Fibroblast of mammary gland (primary cell): Measurements from ENCODE around the gene SLC39A11.
A peak's percentile ranks its signal among the peaks of the same experiment; 100 is the strongest.

Experiments used
- DNase-seq: peaks from one replicate; pipeline ENCODE4 v3.0.0-alpha.2; 2010; ENCODE audit warnings: low read depth
- H3K4me3 ChIP-seq: 2 replicates; pipeline ENCODE4 v1.5.1; 2011; ENCODE audit warnings: low read depth, mild to moderate bottlenecking, low read length, moderate library complexity; ENCODE audit not compliant: control insufficient read depth
- CTCF ChIP-seq: conservative IDR thresholded peaks from 2 replicates; pipeline ENCODE4 v1.5.1; 2011; ENCODE audit warnings: low read depth, low read length, inconsistent platforms; ENCODE audit not compliant: control insufficient read depth, insufficient read depth

The SLC39A11 gene

GRCh38 chr17:72611172-72611571 lies 481.3 kb downstream of the SLC39A11 start:
- no peak for DNase-seq
- no peak for TF ChIP-seq CTCF
- no peak overlapping the region for H3K4me3 ChIP-seq

GRCh38 chr17:72609501-72609900 lies 483.0 kb downstream of the SLC39A11 start:
- peak; percentile 46 for DNase-seq
- no peak overlapping the region for H3K4me3 ChIP-seq
- no peak for TF ChIP-seq CTCF

GRCh38 chr17:72608436-72608835 lies 484.1 kb downstream of the SLC39A11 start:
- no peak for DNase-seq
- H3K4me3 ChIP-seq, result no peak overlapping the region
- TF ChIP-seq CTCF, result no peak

GRCh38 chr17:72606656-72607055 lies 485.8 kb downstream of the SLC39A11 start:
- H3K4me3 ChIP-seq, result no peak overlapping the region
- TF ChIP-seq CTCF, result no peak
- no peak for DNase-seq

- H3K4me3 ChIP-seq, result no peak overlapping the region
- no peak for DNase-seq
- TF ChIP-seq CTCF, result no peak
Measured at GRCh38 chr17:72605543-72605942, 486.9 kb downstream of the SLC39A11 start.

GRCh38 chr17:72604518-72604917 lies 488.0 kb downstream of the SLC39A11 start:
- DNase-seq, result no peak
- no peak overlapping the region for H3K4me3 ChIP-seq
- no peak for TF ChIP-seq CTCF
